HG03175 (cell line): ENCODE results near the gene MRC1.

Source experiments
- ATAC-seq: cut with Tn5 transposase; IDR thresholded peaks from one replicate; pipeline ENCODE4 v1.9.1; 2021; ENCODE audit warnings: mild to moderate bottlenecking, moderate library complexity; ENCODE audit not compliant: unreplicated experiment

Gene MRC1

GRCh38 chr10:17808971-17809841, at the start of gene MRC1:
MRC1 (plus strand) TSS chr10:17809348; CDS start chr10:17809466, 118 bp downstream.
- ATAC-seq: no peak

DNA sequence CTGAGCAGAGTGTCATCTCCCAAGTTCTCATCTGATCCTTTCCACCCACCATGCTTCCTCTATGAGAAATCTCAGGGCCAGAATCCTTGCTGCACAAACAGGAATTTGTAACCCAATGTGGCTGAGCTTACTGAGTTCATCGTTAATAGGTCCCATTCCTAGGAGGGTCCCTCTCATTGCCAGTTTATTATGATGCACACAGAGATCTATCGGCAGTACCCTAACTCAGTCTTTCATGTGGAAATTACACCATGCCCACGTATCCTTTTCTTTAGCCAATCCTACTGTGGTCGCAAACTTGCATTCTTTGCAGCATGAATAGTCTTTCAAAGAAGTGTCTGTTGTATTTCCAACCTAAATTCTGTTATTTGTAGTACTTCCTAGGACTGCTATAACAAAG, 45.0 kb upstream of the MRC1 start:
- no peak for ATAC-seq

DNA sequence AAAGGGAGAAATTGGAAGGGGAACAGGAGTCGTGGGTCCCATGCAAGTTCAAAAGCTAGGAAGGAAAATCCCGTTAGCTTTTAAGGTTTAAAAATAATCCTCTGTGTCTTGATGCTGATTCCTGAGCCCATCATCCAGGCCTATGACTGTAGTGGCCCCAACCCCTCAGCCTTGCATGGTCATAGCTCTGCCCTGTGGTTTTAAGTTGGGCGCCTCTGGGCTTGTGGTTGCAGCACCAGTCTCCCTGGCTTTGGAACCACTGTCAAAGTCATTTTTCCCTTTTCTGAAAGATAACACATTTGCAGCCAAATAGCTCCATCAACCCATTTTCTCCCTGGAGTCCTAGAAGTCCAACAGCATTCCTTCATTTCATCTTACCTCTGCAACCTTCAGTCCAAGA, 43.5 kb upstream of the MRC1 start:
- ATAC-seq: no peak

GRCh38 chr10:17766731-17767130, 42.4 kb upstream of the MRC1 start:
- no peak for ATAC-seq

DNA sequence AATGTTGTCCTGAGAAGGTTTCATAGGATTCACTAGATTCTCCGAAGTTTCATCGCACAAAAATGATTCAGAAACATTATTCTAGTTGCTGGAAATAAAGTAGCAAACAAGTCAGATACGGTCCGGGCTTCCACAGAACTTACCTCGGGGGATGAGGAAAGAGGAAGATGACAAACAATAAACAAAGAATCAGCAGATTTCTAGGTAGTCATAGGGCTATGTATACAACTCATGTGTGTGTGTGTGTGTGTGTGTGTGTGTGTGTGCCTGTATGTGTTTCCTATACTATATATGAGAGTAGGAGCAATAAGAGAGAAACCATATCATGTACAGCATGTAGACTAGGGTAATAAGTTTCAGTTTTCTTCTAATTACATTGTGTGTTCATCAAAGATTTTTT, 40.7 kb upstream of the MRC1 start:
- ATAC-seq: no peak

DNA sequence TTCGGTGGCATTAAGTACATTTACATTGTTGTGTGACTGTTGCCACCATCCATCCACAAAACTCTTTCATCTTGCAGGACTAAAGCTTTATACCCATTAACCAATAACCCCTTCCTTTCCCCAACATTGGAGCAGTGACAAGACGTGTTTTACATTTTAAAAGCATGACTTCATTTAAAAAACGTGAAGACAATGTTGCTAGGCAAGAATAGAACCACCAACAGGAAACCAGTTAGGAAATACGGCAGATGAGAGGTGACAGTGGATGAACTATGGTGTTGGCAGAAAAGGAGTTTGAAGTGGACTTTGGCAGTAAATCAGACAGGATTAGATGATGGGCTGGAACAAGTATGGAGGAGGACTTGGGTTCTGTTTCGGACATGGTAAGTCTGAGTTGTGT, 40.2 kb upstream of the MRC1 start:
- ATAC-seq: no peak

GRCh38 chr10:17771017-17771416, 38.1 kb upstream of the MRC1 start:
- ATAC-seq: no peak

DNA sequence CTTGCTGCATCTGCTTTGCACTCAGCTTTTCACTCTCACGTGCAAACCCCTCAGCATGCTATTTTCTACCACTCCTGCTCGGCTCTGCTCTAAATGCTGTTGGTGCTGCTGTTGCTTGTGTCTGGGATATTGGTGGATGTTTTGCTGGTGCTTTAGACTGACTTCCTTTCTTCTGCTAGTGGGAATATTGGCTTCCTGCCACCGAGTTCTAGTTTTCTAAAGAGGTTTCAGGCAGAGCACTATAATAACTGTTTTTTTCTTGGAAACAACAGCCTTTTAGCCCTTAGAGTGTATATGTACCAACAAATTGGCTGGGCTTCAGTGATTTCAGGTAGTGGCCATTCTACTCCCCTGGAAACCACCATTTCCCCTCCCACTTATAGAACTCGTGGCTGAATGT, 29.4 kb upstream of the MRC1 start:
- ATAC-seq: no peak

DNA sequence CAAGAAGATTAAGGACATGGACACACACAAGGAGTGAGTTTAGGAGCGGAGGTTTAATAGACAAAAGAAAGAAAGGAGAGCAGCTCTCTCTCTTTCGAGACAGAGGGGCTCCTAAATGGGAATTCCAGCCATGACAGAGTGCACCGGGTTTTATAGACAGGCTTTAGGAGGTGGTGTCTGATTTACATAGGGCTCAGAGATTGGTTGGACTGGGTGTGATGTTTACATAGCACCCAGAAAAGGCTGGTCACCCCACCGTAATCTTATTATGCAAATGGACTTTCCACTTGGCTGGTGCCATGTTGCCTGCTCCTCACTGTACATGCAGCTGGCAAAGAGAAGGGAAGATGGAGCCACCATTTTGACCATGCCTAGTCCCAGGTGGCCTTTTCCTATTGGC, 28.4 kb upstream of the MRC1 start:
- ATAC-seq: no peak

DNA sequence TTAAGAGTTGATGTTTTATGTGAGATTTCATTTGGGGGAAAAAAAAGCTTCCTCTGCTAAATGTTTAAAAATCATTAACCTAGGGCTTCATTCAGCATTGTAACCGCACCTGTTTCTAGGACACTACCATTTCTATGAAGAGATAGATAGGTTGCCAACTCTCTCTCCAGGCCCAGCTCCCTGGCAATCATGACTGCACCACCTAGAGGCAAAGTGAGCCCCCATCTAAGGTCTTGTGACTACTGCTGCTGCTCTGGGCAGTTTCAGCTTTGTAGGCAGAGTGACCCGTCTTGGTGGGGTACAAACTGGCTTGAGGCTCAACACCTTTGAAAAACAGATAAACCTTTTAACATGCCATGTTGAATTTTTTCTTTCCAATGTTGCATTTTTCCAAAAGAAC, 27.3 kb upstream of the MRC1 start:
- ATAC-seq: no peak

- ATAC-seq: no peak
Observed at GRCh38 chr10:17782921-17783665, 26.1 kb upstream of the MRC1 start.

- ATAC-seq: no peak
Observed at GRCh38 chr10:17783751-17784150, 25.4 kb upstream of the MRC1 start.

GRCh38 chr10:17784688-17785087, 24.5 kb upstream of the MRC1 start:
- ATAC-seq: no peak

GRCh38 chr10:17785276-17785930, 23.7 kb upstream of the MRC1 start:
- no peak for ATAC-seq

DNA sequence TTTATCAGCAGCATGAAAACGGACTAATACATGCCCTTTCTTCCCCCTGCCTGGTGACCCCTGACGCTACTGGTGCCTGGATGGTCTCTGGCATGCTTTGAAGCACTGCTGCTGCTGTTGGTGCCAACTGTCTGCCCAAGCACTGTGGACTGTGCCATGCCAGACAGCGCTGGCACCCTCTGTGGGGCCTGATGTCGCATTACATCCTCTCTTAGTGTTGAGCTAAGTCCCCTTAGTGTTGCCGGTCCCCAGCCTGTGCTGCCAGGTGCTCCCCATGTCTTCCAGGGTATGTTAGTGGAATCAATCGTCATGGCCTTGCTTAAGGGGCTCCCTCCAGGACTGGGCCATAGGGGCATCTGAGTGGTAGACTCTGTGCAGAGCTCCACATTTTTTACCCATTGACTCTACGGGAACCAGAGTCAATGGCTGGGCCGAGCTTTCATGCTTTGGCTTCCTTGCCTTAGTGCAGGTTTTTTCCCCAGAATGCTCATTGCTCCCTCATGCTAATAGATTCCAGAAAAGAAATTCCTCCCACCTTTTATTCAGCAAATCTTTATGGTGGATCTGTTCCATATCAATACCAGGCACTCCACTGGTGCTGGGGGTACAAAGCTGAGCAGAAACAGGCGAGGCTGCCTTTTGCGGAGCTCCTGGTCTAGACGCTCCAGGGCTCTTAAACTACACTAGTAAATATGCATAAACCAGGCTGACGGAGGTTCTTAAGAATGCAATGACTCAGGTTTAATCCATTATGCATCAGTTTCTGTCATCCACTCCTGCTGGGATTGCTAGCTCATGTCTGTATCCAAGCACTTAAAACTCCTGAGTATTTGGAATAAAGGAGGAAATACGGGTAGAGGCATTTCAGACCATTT, 21.8 kb upstream of the MRC1 start:
- ATAC-seq: no peak

DNA sequence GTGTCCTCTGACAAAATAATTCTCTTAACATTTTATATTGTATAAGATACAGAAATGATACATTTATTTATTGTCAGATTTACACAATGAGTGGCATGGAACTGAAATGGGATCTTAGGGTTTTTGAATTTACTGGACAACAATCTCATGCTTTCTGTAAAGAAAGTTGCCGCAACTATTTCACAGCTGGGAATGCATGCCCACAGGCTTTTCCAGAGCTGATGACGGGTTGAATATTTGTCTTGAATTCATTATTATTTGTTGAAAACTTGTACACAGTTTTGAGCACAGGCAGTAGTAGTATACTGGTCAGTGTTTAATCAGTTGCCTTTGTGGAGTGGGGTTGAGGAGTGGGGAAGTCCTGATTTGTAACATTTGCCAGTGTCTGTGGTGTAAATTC, 20.5 kb upstream of the MRC1 start:
- ATAC-seq: no peak

- ATAC-seq: no peak
Observed at GRCh38 chr10:17789396-17789795, 19.8 kb upstream of the MRC1 start.

GRCh38 chr10:17790651-17791050, 18.5 kb upstream of the MRC1 start:
- ATAC-seq: no peak

- ATAC-seq: no peak
Observed at GRCh38 chr10:17792991-17793390, 16.2 kb upstream of the MRC1 start.

DNA sequence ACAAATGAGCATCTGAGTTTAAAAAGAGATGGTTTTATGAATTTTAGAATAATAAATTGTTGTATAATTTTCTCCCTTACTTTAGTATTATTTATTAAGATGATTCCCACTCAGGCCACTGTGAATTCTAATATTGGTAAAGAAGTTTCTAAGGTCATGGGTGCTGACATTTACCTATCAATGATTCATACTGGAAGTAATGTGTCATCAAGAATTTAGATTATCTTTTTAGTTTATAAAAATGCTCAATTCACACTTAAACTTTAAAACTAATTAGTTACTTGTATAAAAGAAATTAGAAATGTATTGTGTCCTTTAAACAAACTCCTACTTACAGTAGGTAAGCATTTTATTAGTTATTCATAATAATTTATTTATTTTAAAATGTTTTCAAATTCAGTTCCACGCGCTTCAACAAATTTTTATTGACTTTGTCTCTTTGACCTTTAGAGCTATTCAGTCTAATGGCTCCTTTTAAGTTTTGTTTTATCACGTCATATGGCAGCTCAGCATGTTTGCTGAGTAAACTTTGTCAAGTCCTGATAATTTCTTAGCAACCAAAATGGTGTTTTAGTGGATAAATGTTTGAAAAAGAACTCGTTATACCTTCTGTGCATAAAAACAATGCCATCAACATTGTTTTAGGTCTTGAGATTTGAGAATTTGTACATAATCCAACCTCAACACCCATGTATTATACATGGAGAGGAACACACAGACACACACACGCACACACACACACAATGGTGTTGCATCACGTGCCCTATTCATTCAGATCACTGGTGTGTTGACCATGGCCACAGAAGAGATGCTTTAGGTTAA, 15.1 kb upstream of the MRC1 start:
- no peak for ATAC-seq
